OCI-LY7 (cell line): Measurements from ENCODE around the gene ME1. TPM values are rescaled to one million over a fixed set of nuclear protein-coding genes. Genes with fewer than 3 reads are reported as not detected.

Experiments
- BruUV-seq: library from RNA; stranded (reverse); fragments of 400-500 nt; replicated peaks from 2 replicates; lab custom pipeline; 2021; lab: Mats Ljungman, UMichigan
- CTCF ChIA-PET: fragments of 300-600 bp; sonication (Branson Sonifier 250); formaldehyde crosslinking; loops from one replicate; lab custom pipeline; 2022; ENCODE audit warnings: antibody characterized with exemption; ENCODE audit not compliant: unreplicated experiment; lab: Charles Lee
- POLR2A ChIA-PET: fragments of 300-600 bp; sonication (Branson Sonifier 250); formaldehyde crosslinking; loops from one replicate; lab custom pipeline; 2022; ENCODE audit warnings: antibody characterized with exemption; lab: Charles Lee
- DNase-seq: peaks from one replicate; pipeline ENCODE4 v3.0.0-alpha.2; 2015; ENCODE audit warnings: low spot score
- H2AFZ ChIP-seq: fragments of 200-600 bp; sonication (generic), shearing (Covaris generic); 2 replicates; pipeline ENCODE4 v1.6.1; 2014; ENCODE audit warnings: mild to moderate bottlenecking, antibody characterized with exemption, low read length, moderate library complexity
- H3K27ac ChIP-seq: fragments of 200-600 bp; sonication (generic); 2 replicates; pipeline ENCODE4 v1.5.1; 2014; ENCODE audit warnings: mixed run types, low read depth, mild to moderate bottlenecking, moderate library complexity, low read length, inconsistent platforms; ENCODE audit not compliant: poor library complexity, severe bottlenecking
- H3K36me3 ChIP-seq: fragments of 200-600 bp; sonication (generic); 2 replicates; pipeline ENCODE4 v1.6.1; 2014; ENCODE audit warnings: mild to moderate bottlenecking, antibody characterized with exemption, low read length, moderate library complexity, mixed read lengths; ENCODE audit not compliant: insufficient read depth
- H3K4me1 ChIP-seq: fragments of 200-600 bp; sonication (generic); 2 replicates; pipeline ENCODE4 v1.5.1; 2014; ENCODE audit warnings: mild to moderate bottlenecking, low read length; ENCODE audit not compliant: insufficient read depth, poor library complexity, severe bottlenecking
- H3K4me2 ChIP-seq: fragments of 200-600 bp; sonication (generic); 2 replicates; pipeline ENCODE4 v1.6.1; 2014; ENCODE audit warnings: mild to moderate bottlenecking, low read length
- H3K4me3 ChIP-seq: fragments of 200-600 bp; sonication (generic); 2 replicates; pipeline ENCODE4 v1.5.1; 2014; ENCODE audit warnings: mild to moderate bottlenecking, low read depth, low read length; ENCODE audit not compliant: poor library complexity, severe bottlenecking
- H3K79me2 ChIP-seq: fragments of 200-600 bp; sonication (generic); 2 replicates; pipeline ENCODE4 v1.6.1; 2016; ENCODE audit warnings: low read depth, mild to moderate bottlenecking, low read length, moderate library complexity, mixed read lengths; ENCODE audit not compliant: insufficient read depth
- H3K9me2 ChIP-seq: fragments of 200-600 bp; sonication (generic); 2 replicates; pipeline ENCODE4 v1.6.1; 2016; ENCODE audit warnings: mild to moderate bottlenecking, low read length, mixed read lengths; ENCODE audit not compliant: insufficient read depth
- H3K9me3 ChIP-seq: fragments of 200-600 bp; sonication (generic); 2 replicates; pipeline ENCODE4 v1.6.1; 2014; ENCODE audit warnings: mild to moderate bottlenecking, mixed run types, low read length, mixed read lengths
- H4K20me1 ChIP-seq: fragments of 200-600 bp; sonication (generic); 2 replicates; pipeline ENCODE4 v1.6.1; 2014; ENCODE audit warnings: mild to moderate bottlenecking, antibody characterized with exemption, low read length, moderate library complexity, mixed read lengths; ENCODE audit not compliant: insufficient read depth
- EZH2phosphoT487 ChIP-seq: fragments of 200-600 bp; sonication (generic); IDR thresholded peaks from 2 replicates; pipeline ENCODE4 v1.6.1; 2018; ENCODE audit warnings: low read depth, borderline replicate concordance, mild to moderate bottlenecking, mixed run types, antibody characterized with exemption, low read length, moderate library complexity, mixed read lengths
- intact Hi-C: fragments of 100-400 bp; cut with micrococcal nuclease; formaldehyde crosslinking; loops from one replicate; pipeline ENCODE4 v1.10.0; 2022; ENCODE audit not compliant: unreplicated experiment
- total RNA-seq, 2 experiments: library from RNA; depleted of rRNA in 1 of 2; stranded (reverse); fragments of >200 nt in 1 of 2; shearing (Covaris generic) in 1 of 2; gene quantifications; 2 replicates each; pipeline ENCODE4 v1.2.3, GENCODE V29; 2014 to 2022
- TF ChIP-seq, protein P1 (sequence below): fragments of 200-600 bp; sonication (generic); conservative IDR thresholded peaks from 2 replicates; pipeline ENCODE4 v1.5.1; 2014; ENCODE audit warnings: mild to moderate bottlenecking, antibody characterized with exemption, low read length, moderate library complexity, mixed read lengths

The ME1 gene
- total RNA-seq, 2 experiments from 2014 or later, result not detected

DNA sequence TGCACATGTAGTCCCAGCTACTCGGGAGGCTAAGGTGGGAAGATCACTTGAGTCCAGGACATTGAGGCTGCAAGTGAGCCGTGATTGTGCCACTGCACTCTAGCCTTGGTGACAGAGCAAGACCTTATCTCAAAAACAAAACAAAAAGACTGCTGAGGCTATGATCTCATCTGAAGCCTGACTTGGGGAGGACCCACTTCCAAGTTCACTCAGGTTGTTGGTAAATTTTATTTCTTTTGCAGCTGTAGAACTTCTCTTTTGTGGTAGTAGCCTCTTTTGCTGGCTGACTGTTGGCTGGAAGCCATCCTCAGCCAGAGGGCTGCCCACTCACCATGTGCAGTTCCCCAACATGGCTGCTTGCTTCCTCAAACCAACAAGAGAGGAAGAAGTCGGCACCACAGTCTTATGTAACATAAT, 36.8 kb upstream of the ME1 start:
- Histone ChIP-seq H2AFZ (no peak overlapping the region), H3K9me3 (no peaks in the 10 kb centered on the region), H3K27ac (no peak overlapping the region), H3K36me3 (no peaks in the 10 kb centered on the region), H3K79me2 (no peaks in the 10 kb centered on the region), H3K9me2 (no peaks in the 10 kb centered on the region), H4K20me1 (no peaks in the 10 kb centered on the region), H3K4me1 (no peaks in the 10 kb centered on the region), H3K4me2 (no peak overlapping the region), H3K4me3 (no peak overlapping the region)
- intact Hi-C loops, result no loop called here
- no peak for DNase-seq
- no TSS peak for BruUV-seq
- TF ChIP-seq EZH2phosphoT487, result no peak
- TF ChIP-seq, protein P1, sequence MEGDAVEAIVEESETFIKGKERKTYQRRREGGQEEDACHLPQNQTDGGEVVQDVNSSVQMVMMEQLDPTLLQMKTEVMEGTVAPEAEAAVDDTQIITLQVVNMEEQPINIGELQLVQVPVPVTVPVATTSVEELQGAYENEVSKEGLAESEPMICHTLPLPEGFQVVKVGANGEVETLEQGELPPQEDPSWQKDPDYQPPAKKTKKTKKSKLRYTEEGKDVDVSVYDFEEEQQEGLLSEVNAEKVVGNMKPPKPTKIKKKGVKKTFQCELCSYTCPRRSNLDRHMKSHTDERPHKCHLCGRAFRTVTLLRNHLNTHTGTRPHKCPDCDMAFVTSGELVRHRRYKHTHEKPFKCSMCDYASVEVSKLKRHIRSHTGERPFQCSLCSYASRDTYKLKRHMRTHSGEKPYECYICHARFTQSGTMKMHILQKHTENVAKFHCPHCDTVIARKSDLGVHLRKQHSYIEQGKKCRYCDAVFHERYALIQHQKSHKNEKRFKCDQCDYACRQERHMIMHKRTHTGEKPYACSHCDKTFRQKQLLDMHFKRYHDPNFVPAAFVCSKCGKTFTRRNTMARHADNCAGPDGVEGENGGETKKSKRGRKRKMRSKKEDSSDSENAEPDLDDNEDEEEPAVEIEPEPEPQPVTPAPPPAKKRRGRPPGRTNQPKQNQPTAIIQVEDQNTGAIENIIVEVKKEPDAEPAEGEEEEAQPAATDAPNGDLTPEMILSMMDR, result no peak
- CTCF ChIA-PET, result no interaction called here
- POLR2A ChIA-PET, result no interaction called here

DNA sequence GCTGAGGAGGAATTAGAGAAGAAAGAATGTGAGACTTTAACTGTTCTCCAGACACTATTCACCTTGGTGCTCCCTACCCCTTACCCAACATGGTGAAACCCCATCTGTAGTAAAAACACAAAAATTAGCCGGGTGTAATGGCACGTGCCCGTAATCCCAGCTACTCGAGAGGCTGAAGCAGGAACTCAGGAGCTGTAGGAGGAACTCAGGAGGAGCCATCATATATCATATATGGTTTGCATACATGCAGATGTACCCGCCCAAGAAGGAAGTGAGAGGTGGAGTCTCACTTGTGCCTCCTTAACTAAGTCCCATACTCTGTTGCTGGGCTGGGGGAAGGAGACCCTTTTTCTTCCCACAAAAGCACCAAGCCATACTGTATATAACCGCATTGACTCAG, 35.5 kb upstream of the ME1 start:
- Histone ChIP-seq H3K4me1 (no peaks in the 10 kb centered on the region), H3K27ac (no peak overlapping the region), H3K9me2 (no peaks in the 10 kb centered on the region), H3K9me3 (no peaks in the 10 kb centered on the region), H4K20me1 (no peaks in the 10 kb centered on the region), H3K79me2 (no peaks in the 10 kb centered on the region), H3K36me3 (no peaks in the 10 kb centered on the region), H2AFZ (no peak overlapping the region), H3K4me2 (no peak overlapping the region), H3K4me3 (no peak overlapping the region)
- TF ChIP-seq EZH2phosphoT487, result no peak
- TF ChIP-seq, protein P1, result no peak
- intact Hi-C loops, result no loop called here
- ChIA-PET POLR2A (no interaction called here), CTCF (no interaction called here)
- DNase-seq, result no peak
- no TSS peak for BruUV-seq

DNA sequence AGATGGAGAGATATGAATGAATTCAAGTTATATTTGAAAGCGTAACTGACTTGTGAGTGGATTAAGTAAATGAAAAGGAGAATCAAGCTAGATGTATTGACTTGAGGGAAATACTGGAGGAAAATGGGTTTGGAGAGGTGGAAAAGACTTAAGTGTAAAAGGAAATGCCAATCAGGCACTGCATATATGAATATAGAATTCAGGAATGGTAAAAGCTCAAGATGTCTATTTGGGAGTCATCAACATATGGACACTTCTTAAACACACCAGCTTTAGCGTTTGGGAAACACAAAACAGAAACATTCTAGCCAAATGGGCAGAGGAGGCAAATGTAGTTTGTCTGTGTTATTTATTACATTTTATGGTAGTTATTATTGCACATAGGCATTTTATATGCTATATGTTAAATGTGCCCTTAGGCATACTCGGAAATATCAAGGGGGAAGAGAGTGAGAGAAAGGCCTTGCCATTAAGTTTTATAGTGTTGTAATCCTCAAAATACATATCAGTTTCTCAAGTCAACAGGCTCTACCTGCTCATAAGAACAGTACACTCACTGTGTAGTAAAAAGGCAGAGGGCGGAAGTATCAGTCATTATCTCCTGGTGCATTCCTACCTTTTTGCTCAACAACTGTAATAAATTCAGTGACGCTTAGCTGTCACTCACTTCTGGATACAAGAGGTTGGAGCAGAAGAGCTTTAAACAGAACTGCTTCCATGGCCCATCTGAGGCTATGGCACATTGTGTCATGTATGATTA, 33.7 kb upstream of the ME1 start:
- POLR2A ChIA-PET, result no interaction called here
- no peaks in the 10 kb centered on the region for H3K4me1 ChIP-seq
- TF ChIP-seq, protein P1, result no peak
- TF ChIP-seq EZH2phosphoT487, result no peak
- H3K79me2 ChIP-seq, result no peaks in the 10 kb centered on the region
- no peaks in the 10 kb centered on the region for H4K20me1 ChIP-seq
- CTCF ChIA-PET, result no interaction called here
- no TSS peak for BruUV-seq
- no peak overlapping the region for H3K4me3 ChIP-seq
- no peaks in the 10 kb centered on the region for H3K36me3 ChIP-seq
- H3K9me3 ChIP-seq, result no peaks in the 10 kb centered on the region
- no peak overlapping the region for H2AFZ ChIP-seq
- no peak overlapping the region for H3K27ac ChIP-seq
- no peaks in the 10 kb centered on the region for H3K9me2 ChIP-seq
- no peak for DNase-seq
- H3K4me2 ChIP-seq, result no peak overlapping the region
- intact Hi-C loops, result no loop called here
